EH (cell line): ENCODE results near the gene CD1B.
"Not testable (repeated sequence)": the region's sequence is repeated elsewhere in the genome, so short reads cannot be mapped to it uniquely, and the experiment has no call there.

ENCODE experiments used
- DNase-seq: peaks from one replicate; pipeline ENCODE4 v3.0.0-alpha.2; 2015; ENCODE audit warnings: low read depth

The CD1B gene

DNA sequence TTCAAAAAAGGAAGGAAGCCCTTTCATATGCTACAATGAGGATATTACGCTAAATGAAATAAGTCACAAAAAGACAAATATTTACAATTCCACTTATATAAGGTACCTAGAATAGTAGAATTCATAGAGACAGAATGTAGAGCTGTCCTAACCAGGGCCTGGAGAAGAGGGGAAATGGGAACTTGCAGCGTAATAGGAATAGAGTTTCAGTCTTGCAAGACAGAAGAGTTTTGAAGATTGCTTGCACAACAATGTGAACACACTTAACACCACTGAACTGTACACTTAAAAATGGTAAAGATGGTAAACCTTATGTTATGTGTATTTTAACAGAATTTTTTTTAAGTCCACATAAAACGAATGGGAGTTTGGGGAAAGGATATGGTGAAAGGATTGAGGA lies 2.9 kb downstream of the CD1B start:
- no peak for DNase-seq

GRCh38 chr1:158327481-158327880 lies 3.9 kb downstream of the CD1B start:
- DNase-seq, result no peak

GRCh38 chr1:158324395-158324794 lies 6.9 kb downstream of the CD1B start:
- no peak for DNase-seq

- DNase-seq, result no peak
Observed at GRCh38 chr1:158323866-158324265, 7.5 kb downstream of the CD1B start.

- no peak for DNase-seq
Observed at GRCh38 chr1:158311066-158311465, 20.3 kb downstream of the CD1B start.

- DNase-seq, result no peak
Observed at GRCh38 chr1:158310623-158311022, 20.7 kb downstream of the CD1B start.

- DNase-seq, result no peak
Observed at GRCh38 chr1:158295791-158296190, 35.5 kb downstream of the CD1B start.

DNA sequence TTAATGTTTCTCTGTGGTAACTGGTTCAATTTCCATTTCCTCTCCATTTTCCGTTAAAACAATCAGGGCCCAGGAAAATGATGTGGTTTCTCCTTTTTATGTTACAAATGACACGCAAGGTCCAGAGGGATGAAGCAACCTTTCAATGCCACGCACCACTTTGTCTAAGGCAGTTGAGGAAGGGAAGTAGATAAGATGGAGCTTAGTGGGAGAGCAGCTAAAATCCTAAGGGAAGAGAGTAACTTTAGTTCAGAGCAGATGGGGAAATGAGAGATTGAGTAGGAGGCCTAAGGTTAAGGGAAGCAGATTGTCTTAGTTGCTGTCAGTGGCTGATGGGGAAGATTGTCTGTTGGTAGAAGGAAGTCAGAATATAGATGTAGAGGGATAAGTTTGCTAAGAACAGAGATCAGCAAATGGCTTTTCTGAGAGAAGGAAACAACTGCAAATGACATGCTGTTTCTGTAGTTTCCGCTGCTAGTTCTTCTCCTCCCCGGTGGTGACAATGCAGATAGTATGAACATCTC lies 40.9 kb downstream of the CD1B start:
- DNase-seq, result no peak

DNA sequence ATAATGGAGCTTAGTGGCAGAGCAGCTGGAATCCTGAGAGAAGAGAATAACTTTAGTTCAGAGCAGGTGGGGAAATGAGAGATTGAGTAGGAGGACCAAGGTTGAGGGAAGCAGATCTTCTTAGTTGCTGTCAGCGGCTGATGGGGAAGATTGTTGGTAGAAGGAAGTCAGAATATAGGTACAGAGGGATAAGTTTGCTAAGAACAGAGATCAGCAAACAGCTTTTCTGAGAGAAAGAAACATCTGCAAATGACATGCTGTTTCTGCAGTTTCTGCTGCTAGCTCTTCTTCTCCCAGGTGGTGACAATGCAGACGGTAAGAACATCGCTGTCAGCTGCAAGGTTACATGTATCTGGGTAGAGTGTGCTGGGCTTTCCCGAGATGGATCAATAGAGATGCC lies 41.5 kb downstream of the CD1B start, which contains the start of gene CD1C:
Gene CD1C, plus strand, starts transcription at position 113 of the 400 bp plus-strand sequence. Its CDS starts 142 bp downstream, at position 255.
- DNase-seq, result no peak

GRCh38 chr1:158286941-158287346 lies 44.4 kb downstream of the CD1B start:
- no peak for DNase-seq

DNA sequence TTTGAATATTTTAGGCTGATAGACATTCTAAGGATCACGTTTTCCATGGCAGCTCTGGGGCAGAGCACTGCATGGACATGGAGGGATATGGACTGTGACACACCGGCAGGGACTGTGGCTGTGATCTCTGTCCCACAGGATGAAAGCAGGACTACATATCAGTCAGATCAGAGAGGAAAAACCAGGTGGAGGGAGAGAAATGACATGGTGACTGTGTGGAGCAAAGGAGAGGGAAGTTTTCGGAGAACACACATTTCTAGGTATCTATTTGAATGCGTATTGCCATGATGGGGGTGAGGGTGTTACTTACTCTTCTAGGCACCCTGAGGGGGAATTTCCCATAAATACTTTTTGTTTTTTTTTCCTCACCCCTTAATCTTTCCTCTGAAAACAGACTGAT lies 44.8 kb downstream of the CD1B start:
- DNase-seq, result no peak

GRCh38 chr1:158285756-158286241 lies 45.5 kb downstream of the CD1B start:
- DNase-seq, result peak; percentile 7

DNA sequence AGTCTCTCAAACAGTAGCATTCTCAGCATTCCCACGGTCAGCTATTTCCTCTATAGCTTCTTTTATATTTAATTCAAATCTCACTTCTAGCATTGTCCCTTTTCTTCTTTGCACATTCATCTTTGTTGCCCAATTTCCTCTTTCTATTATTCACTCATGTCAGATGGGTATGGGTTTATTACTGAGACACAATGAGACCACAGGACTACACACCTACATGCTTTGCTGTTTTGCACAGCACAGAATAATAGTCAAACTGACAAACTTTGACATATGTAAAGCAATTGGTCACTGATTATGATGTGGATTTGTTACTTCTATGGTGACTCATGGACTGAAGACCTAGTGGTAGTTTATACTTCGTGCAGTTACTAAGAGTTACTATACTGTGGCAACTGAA lies 47.4 kb downstream of the CD1B start:
- no peak for DNase-seq

DNA sequence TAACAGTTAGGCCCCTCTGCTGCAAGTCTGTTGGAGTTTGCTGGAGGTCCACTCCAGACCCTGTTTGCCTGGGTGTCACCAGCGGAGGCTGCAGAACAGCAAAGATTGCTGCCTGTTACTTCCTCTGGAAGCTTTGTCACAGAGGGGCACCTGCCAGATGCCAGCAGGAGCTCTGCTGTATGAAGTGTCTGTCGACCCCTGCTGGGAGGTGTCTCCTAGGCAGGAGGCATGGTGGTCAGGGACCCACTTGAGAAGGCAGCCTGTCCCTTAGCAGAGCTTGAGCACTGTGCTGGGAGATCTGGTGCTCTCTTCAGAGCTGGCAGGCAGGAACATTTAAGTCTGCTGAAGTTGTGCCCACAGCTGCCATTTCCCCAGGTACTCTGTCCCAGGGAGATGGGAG lies 48.9 kb downstream of the CD1B start:
- not testable (repeated sequence) for DNase-seq
